ENCODE results near the gene HCN2.
A peak's percentile ranks its signal among the peaks of the same experiment; 100 is the strongest.
"Not testable (repeated sequence)": the region's sequence is repeated elsewhere in the genome, so short reads cannot be mapped to it uniquely, and the experiment has no call there.

HCN2 gene

DNA sequence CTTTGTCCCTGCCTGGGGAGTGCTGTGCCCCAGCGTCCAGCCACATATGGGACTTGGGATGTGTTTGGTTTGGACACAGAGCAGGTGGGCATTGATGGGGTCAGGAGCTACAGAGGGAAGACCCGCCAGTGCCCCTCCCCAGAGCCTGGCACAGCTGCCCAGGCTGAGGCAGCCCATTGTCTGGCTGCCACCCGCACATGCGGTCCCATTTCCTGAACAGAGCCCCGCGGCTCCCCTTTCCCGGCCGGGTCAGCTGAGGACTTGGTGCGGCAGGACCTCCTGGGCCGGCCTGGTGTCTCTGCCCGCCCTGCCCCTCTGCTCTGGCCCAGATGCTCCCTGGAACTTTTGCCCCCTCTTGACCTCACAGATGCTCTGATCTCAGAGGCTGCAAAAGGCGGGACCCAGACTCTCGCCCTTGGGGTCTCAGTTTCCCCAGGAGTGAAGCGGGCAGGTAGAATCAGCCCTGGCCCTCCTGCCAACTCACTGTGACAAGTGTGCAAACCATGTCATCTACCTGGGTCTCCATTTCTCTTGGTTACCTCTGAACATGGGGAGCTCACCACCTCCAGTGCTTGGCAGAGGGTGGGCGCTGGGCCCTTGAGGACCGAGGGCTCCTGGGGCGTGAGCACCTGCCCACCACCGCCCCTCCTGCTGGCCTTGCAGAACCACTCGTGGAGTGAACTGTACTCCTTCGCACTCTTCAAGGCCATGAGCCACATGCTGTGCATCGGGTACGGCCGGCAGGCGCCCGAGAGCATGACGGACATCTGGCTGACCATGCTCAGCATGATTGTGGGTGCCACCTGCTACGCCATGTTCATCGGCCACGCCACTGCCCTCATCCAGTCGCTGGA is 17.8 kb downstream of the HCN2 start:
- DNase-seq: no peak

DNA sequence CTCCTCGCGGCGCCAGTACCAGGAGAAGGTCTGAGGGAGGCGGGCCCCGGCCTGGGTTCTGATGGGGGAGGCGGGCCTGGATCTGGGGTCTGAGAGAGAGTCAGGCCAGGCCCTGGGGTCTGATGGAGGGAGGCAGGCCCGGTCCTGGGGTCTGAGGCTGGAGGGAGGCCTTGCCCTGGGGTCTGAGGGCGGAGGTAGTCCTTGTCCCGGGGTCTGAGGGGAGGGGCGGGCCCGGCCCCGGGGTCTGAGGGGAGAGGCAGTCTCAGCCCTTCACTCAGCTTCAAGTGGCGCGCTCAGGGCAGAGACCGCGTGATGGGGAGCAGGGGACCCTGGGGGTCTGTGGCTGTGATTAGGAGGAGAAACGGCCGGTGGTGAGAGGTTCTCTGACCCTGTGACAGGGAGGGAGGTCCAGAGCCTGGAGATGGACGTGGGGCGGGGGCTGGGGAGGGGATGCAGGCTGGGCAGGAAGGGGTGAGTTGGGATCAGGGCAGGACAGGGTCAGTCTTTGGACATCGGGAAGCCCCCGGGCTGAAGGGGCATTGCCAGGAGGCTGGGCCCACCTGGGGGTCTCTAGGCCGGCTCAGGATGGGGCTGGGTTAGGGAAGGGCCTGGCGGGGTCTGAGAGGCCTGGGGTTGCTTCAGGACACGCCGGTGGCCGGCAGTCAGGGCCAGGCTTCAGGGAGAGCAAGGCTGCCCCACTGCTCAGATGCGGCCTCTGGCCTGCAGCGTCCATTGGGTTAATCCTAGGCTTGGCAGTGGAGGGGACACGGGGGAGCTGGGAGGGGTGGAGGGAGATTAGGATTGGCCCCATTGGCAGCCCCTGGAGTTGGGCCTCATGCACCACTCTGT is 18.7 kb downstream of the HCN2 start:
- DNase-seq: no peak

DNA sequence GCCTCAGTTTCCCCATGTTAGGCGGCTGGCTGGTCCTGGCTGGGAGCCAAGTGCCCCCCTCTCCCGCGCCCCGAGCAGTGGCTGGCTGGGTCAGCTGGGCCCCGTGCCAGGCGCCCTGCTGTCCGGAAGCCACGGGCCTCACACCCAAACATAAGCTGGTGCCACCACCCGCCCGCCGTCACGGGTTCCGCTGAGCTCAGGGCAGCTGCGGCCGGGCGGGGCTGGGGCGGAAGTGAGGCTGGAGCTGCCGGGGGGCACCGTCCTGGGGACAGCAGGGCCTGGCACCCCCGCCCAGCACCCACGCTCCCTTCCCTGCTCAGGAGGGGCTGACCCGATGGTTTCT is 19.3 kb downstream of the HCN2 start:
- no peak for DNase-seq

DNA sequence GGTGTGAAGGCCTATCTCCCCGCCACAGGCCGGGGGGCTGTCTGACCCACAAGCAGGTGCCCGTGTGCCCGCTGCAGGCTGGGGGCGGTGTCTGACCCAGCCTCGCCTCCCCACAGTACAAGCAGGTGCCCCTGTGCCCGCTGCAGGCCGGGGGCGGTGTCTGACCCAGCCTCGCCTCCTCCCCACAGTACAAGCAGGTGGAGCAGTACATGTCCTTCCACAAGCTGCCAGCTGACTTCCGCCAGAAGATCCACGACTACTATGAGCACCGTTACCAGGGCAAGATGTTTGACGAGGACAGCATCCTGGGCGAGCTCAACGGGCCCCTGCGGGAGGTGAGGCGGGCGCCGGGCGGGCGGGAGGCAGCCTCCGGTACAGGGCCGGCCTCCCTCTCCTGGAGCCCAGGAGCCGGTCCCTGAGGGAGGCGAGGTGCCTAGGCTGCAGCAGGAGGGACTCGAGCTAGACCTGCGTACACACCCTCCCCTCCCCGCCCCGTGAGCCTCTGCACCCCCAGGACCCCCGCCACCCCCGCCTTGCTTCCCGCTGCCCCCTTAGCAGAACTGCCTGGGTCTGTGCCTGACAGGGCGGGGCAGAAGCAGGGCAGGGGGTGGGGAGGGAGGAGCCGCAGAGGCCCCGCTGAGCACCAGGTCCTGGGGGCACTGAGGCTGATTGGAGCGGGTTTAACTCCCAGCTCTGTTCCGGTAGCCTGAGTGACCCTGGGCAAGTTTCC is 20.6 kb downstream of the HCN2 start:
- DNase-seq: peak; percentile 79

DNA sequence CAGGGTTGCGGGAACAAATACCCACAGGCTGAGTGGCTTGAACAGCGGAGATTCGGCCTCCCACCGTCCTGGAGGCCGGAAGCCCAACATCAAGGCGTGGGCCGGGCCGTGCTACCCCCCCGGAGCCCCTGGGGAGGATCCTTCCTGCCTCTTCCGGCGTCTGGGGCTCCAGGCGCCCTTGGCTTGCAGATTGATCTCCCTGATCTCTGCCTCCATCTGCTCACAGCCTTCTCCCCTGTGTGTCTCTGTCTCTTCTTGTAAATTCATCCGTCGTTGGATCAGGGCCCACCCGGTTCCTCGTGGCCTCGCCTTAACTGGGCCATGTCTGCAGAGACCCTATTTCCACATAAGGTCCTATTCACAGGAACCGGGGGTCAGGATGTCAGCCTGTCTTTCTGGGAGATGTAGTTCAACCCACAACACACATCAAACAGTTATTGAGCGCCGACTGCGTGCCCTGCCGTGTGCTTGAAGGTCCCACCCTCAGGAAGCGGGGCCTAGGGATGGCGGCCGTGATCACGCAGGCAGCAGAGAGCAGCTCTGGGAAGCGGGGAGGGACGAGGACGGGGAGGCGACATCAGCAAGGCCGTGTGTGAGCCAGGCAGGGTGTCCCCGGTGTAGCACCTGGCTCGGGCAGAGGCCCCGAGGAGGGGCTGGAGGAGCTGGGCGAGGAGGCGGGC is 21.3 kb downstream of the HCN2 start:
- peak; percentile 86 for DNase-seq

DNA sequence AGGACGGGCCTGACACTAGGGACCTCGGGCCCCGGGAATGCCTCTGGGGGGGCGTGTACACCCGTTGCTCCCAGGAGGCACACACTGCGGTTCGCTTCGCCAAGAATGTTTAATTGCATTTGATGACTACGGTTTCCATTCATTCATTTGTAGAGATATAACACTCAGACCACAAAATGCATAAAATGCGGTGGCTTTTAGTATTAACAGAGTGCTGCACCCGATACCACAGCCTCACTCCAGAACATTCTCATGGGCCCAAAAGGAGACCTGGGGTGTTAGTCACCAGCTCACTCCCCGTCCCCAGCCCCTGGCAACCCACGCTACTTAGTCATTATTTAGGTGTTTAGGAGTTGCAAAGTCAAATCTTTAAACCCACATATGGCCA is 21.8 kb downstream of the HCN2 start:
- DNase-seq: peak; percentile 88

DNA sequence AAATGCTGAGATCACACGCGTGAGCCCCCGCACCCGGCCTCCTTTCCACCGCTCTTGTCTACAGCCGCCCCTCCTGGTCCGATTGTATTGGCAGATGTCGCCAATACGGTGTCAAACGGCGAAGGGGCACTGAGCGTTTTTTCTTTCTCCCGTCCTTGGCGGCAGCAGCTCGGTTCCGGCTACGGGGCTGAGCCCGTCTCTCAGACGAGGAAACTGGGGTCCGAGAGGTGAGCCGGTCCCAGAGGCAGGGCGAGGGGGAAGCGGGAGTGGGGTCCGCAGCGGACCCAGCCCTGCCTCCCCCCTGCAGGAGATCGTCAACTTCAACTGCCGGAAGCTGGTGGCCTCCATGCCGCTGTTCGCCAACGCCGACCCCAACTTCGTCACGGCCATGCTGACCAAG is 23.3 kb downstream of the HCN2 start:
- no peak for DNase-seq

DNA sequence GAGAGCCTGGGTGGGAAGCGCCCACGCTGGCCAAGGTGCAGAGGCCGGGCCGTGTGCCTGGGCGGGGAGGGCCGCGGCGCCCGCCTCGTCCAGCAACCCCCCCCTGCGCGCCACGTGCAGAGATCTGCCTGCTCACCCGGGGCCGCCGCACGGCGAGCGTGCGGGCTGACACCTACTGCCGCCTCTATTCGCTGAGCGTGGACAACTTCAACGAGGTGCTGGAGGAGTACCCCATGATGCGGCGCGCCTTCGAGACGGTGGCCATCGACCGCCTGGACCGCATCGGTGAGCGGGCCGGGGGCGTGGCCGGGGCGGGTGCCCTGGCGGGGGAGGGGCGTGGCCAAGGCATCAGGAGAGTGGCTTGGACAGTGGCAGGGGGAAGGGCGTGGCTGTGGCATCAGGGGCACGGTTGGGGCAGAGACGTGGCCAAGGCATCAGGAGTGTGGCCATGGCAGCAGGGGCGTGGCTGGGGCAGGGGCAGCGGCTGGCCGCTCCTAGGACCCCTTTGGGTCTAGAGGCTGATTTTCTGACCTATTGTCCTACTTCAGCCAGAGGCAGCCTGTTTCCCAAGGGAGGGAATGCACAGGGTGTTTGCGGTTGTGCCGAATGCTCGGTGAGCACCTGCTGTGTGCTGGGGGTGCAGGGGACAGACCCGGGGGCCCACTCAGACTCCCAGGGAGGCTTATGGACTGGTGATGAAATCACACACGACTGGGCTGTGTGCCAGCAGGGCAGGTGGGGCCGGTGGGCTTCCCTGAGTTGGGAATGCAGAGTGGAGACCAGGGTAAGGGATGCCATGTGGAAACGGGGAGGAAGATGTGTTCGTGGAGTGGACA is 24.3 kb downstream of the HCN2 start:
- no peak for DNase-seq

DNA sequence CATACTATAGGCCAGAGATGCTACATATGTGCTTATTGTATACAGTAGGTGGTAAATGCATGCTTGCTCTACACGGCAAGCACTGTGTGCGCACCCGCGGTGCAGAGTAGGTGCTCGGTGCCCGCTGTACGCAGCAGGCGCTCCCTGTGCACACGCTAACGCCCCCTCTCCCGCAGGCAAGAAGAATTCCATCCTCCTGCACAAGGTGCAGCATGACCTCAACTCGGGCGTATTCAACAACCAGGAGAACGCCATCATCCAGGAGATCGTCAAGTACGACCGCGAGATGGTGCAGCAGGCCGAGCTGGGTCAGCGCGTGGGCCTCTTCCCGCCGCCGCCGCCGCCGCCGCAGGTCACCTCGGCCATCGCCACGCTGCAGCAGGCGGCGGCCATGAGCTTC is 25.9 kb downstream of the HCN2 start:
- no peak for DNase-seq

DNA sequence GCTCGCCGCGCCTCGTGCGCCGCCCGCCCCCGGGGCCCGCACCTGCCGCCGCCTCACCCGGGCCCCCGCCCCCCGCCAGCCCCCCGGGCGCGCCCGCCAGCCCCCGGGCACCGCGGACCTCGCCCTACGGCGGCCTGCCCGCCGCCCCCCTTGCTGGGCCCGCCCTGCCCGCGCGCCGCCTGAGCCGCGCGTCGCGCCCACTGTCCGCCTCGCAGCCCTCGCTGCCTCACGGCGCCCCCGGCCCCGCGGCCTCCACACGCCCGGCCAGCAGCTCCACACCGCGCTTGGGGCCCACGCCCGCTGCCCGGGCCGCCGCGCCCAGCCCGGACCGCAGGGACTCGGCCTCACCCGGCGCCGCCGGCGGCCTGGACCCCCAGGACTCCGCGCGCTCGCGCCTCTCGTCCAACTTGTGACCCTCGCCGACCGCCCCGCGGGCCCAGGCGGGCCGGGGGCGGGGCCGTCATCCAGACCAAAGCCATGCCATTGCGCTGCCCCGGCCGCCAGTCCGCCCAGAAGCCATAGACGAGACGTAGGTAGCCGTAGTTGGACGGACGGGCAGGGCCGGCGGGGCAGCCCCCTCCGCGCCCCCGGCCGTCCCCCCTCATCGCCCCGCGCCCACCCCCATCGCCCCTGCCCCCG is 26.5 kb downstream of the HCN2 start:
- DNase-seq: no peak

DNA sequence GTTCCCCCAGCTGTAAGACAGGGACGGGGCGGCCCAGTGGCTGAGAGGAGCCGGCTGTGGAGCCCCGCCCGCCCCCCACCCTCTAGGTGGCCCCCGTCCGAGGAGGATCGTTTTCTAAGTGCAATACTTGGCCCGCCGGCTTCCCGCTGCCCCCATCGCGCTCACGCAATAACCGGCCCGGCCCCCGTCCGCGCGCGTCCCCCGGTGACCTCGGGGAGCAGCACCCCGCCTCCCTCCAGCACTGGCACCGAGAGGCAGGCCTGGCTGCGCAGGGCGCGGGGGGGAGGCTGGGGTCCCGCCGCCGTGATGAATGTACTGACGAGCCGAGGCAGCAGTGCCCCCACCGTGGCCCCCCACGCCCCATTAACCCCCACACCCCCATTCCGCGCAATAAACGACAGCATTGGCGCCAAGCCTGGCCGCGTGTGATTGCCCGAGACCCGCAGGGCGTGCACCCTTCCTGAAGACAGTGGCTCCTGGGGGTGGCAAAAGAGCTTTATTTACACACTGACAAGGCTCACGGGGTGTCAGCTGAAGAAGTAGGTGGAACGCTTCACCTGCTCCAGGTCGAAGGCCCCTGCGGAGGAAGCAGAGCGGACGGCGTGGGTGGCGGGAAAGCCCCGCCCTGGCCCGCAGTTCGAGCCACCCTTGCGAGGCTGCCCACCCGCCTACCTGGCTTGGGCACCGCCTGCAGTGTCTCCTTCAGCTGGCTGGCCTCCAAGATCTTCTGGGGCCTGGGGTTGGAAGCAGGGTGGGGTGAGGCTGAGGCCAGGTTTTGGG is 27.3 kb downstream of the HCN2 start:
- DNase-seq: no peak

DNA sequence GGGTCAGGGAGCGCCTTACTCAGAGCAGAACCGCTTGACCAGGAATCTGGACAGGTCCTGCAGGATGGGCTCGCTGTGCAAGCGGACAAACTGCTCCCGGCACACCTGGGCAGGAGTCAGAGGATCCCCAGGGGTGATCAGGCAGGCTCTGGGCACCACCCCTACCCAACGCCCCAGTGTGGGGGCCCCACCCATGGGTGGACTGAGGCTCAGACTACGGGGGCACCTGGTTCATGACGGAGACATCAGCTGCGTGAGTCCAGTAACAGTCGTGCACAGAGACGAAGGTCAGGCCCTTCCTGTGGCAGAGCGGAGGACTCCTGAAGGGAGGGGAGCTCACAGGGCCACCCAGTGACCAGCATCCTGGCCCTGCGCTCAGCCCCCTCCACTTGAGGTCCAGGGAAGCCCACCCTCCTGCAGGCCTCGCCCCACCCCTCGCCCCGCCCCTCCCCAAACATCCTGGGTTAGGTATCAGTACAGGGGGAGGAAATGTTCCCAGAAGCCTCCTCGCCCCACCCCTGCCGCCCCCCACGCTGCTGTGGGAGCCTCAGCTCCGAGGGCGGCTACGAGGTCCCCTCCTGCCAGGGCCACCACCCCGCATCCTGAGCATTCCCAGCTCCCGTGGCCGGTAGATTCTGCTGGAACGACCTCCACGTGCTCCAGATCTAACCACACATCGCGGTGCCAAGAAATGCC is 28.0 kb downstream of the HCN2 start:
- no peak for DNase-seq

DNA sequence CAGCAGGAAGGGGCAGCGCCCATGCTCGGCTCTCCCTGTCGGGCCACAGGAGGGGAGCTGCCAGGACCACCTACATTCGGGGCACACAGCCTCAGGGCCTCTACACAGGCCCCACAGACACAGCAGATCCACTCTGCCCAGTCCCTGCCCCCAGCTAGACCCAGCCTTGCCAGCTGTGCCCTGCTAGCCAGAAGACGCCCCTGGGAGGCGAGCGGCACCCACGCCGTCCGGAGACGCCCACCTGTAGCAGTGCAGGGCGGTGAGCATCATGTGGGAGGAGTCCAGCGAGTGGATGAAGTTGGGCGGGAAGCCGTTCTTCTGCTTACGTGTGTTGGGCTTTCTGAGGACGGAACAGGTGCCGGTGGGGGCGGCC is 28.6 kb downstream of the HCN2 start:
- no peak for DNase-seq

DNA sequence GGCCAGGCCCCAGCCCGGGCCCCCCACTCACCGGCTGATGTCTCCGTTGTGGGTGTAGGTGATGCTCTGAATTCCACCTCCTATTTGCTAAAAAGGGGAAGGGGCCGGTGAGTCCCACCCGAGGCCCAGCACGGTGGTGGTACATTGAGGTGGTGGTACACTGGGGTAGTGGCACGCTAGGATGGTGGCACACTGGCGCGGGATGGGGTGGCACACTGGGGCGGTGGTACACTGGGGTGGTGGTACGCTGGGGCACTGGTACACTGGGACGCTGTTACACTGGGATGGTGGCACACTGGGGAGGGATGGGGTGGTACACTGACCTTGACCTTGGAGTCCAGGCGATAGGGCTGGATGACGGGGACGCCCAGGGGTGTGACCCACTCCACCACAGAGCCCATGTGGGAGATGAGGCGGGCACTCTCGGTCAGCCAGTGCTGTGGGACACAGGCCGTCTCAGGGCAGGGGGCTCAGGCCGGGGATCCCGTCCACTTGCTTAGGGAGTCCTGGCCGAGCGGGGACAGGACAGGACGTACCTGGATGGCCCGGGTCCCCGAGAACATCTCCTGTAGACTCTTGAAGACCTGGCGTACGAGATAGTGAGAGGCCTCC is 29.1 kb downstream of the HCN2 start:
- DNase-seq: no peak

DNA sequence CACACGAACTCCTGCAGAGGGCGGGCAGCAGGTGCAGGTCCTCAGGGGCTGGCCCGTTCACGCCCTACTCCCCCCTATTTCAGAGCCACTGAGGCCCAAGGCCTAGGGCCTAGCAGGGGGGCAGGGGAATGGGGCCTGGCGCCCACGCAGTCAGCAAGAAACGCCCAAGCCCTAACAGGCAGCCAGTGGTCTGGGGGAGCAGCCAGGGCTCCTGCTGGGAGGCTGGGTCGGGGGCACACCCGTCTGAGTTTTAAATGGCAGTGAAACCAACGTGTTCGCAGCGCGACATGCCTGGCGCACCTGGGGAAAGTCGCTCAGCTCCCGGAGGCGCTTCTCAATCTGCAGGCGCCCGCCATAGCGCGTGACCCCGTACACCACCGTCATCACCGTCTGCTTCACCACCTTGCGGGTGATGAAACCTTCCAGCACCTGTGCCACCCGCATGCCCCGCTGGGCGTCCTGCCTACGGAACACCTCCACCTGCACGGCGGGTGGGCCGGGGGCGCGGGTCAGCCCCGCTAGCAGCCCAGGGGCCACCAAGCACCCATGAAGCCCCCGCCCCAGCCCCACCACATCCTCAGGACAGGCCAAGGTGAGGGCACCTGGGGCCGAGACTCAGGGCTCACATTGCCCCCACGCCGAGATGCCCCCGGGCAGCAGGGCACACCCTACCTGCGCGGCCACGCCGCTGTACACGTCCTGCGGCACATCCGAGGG is 29.8 kb downstream of the HCN2 start:
- DNase-seq: no peak

DNA sequence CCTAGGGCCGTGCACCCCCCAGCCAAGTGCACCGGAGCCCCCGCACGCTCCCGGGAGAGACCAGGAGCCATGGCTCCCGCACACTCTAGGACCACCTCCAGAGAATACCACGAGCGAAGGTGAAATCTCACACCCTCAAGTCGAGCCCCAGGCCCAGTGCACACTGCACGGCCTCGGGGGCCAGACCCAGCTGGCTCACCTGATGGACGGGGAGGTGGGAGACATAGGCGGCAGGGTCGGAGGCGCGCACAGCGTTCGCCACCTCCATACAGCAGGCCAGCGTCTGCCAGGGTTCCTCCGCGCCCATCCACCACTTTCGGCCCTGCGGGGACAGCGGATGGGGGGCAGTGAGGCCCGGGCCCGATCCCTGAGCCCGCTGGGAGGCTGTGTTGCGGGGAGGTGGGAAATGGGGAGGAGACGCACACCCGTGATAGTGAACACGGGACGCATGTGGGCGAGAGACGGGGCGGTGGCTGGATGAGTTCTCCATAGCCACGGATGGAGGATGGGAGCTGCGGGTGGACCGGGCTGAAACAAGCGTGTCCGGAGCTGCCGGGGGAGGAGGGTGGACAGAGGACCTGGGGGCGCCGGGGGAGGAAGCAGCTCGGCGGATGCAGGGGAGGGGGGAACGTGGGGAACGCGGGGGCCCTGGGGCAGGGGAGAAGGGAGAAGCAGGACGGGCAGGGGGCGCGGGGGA is 30.6 kb downstream of the HCN2 start:
- no peak for DNase-seq

DNA sequence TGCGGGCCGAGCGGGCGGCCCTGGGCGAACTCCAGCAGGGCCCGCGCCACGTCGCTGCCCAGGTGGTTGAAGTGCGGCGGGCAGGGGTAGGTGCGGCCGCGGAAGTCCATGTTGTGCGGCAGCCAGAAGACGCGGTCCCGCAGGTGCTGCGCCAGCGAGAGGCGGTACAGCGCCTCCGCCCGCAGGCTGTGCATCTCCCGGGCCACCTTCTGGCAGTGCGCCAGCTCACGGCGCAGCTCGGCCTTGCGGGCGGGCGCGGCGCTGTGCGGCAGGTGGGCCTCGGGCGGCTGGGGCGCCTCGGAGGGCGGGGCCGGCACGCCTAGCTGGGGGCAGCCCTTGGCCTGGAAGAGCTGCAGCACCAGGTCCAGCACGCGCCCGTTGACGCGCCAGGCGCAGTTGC is 31.5 kb downstream of the HCN2 start:
- not testable (repeated sequence) for DNase-seq

DNA sequence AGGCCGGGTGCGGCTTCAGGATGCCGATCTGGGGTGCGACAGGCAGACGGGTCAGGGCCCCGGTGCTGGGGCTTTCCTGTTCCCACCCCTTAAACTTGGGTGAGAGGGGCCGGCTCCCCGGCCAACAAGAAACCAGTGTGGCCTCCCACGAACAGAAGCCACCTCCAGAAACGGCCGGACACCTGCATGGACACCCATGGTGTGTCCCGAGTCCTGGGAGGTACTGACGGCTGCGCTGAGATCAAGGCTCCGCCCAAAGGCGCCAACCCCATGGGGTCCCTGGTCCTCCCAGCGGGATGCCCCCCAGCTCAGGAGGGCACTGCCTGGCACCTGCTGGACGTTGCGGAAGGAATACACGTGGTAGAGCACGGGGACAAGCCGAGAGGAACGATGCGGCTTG is 32.1 kb downstream of the HCN2 start:
- DNase-seq: no peak

Measured in activated effector memory CD4-positive, alpha-beta T cell treated with anti-CD3 and anti-CD28 coated beads, Interleukin-2, amount 50 U/mL, for 16 hours (primary cell).